ENCODE results near the gene TPCN1.

GRCh38 chr12:113333418-113333750 is 112.1 kb downstream of the TPCN1 start:
- TF ChIP-seq, protein P1, sequence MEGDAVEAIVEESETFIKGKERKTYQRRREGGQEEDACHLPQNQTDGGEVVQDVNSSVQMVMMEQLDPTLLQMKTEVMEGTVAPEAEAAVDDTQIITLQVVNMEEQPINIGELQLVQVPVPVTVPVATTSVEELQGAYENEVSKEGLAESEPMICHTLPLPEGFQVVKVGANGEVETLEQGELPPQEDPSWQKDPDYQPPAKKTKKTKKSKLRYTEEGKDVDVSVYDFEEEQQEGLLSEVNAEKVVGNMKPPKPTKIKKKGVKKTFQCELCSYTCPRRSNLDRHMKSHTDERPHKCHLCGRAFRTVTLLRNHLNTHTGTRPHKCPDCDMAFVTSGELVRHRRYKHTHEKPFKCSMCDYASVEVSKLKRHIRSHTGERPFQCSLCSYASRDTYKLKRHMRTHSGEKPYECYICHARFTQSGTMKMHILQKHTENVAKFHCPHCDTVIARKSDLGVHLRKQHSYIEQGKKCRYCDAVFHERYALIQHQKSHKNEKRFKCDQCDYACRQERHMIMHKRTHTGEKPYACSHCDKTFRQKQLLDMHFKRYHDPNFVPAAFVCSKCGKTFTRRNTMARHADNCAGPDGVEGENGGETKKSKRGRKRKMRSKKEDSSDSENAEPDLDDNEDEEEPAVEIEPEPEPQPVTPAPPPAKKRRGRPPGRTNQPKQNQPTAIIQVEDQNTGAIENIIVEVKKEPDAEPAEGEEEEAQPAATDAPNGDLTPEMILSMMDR (IDR thresholded peaks at IDR 0.05 in 8 of 11, conservative IDR thresholded peaks at IDR 0.05 in 3 of 11): no peak
- TF ChIP-seq POLR2A (IDR thresholded peaks at IDR 0.05) (no peak), POLR2AphosphoS5 (IDR thresholded peaks at IDR 0.05) (no peak)

All from spleen (tissue), 7 donors.